Measurements from ENCODE around the gene HJURP. TPM values are rescaled to one million over a fixed set of nuclear protein-coding genes. Genes with fewer than 3 reads are reported as not detected.
"Not testable (repeated sequence)": the region's sequence is repeated elsewhere in the genome, so short reads cannot be mapped to it uniquely, and the experiment has no call there.

The HJURP gene
- polyA plus RNA-seq, 3 donors = not detected

GRCh38 chr2:233892793-233893192 is 38.5 kb upstream of the HJURP start:
- Mint-ChIP-seq H3K27me3 (ENCODE audit: low read depth in 3 of 3) (peaks cover 5 to 19% (median 14%) of the 10 kb centered on the region in 3 donors), H3K9me3 (peaks cover 0 to 1% (median 0%) of the 10 kb centered on the region in 7 donors), H3K36me3 (no peaks in the 10 kb centered on the region), H3K4me3 (no peak overlapping the region), H3K27ac (no peak overlapping the region), H3K4me1 (no peaks in the 10 kb centered on the region)
- Histone ChIP-seq H3K4me3 (replicated peaks in 1 of 3; ENCODE audit: low read depth in 2 of 3, low read length in 3 of 3) (no peak overlapping the region), H3K79me2 (ENCODE audit: insufficient read depth, low read length) (no peaks in the 10 kb centered on the region), H2AFZ (ENCODE audit: insufficient read depth, low read depth, low read length, poor library complexity, severe bottlenecking) (no peak overlapping the region), H4K20me1 (ENCODE audit: insufficient read depth, low read length) (no peaks in the 10 kb centered on the region), H3K9me3 (replicated peaks in 1 of 2; ENCODE audit: control insufficient read depth in 1 of 2, insufficient read depth in 1 of 2, low read length in 2 of 2) (no peaks in the 10 kb centered on the region), H3K4me2 (replicated peaks; ENCODE audit: extremely low read depth, low read length, poor library complexity, severe bottlenecking) (no peak overlapping the region), H3K27ac (ENCODE audit: low read depth in 1 of 2, low read length in 2 of 2) (no peak overlapping the region), H3K27me3 (ENCODE audit: control insufficient read depth in 2 of 2, insufficient read depth in 2 of 2, low read length in 2 of 2) (no peaks in the 10 kb centered on the region), H3K9ac (ENCODE audit: insufficient read depth, low read length, poor library complexity, severe bottlenecking) (no peak overlapping the region), H3K36me3 (replicated peaks in 1 of 2; ENCODE audit: control insufficient read depth in 1 of 2, insufficient read depth in 2 of 2, low read length in 2 of 2) (no peaks in the 10 kb centered on the region), H3K4me1 (ENCODE audit: control insufficient read depth in 1 of 2, insufficient read depth in 2 of 2, low read length in 2 of 2) (no peaks in the 10 kb centered on the region)
- intact Hi-C loops (cut with micrococcal nuclease) = no loop called here
- WGBS (ENCODE audit: insufficient coverage) = 100% methylated on average over 2 of the region's 2 CpGs
- TF ChIP-seq CTCF (IDR thresholded peaks at IDR 0.05) = no peak
- no peak for DNase-seq

- peaks cover 4 to 5% of the 10 kb centered on the region in 2 donors for H3K27me3 ChIP-seq (ENCODE audit: control insufficient read depth in 2 of 2, insufficient read depth in 2 of 2, low read length in 2 of 2)
- peaks cover 4 to 12% of the 10 kb centered on the region in 2 donors for H3K9me3 ChIP-seq (replicated peaks in 1 of 2; ENCODE audit: control insufficient read depth in 1 of 2, insufficient read depth in 1 of 2, low read length in 2 of 2)
- Mint-ChIP-seq H3K9me3 (peaks cover 12 to 33% (median 26%) of the 10 kb centered on the region in 7 donors), H3K27ac (no peak overlapping the region), H3K27me3 (ENCODE audit: low read depth in 3 of 3) (peaks cover 1 to 16% (median 9%) of the 10 kb centered on the region in 3 donors), H3K4me1 (no peaks in the 10 kb centered on the region), H3K4me3 (no peak overlapping the region), H3K36me3 (no peaks in the 10 kb centered on the region)
- H3K36me3 ChIP-seq (replicated peaks in 1 of 2; ENCODE audit: control insufficient read depth in 1 of 2, insufficient read depth in 2 of 2, low read length in 2 of 2) = no peaks in the 10 kb centered on the region
- no peak for TF ChIP-seq CTCF (IDR thresholded peaks at IDR 0.05)
- H4K20me1 ChIP-seq (ENCODE audit: insufficient read depth, low read length) = no peaks in the 10 kb centered on the region
- H3K27ac ChIP-seq (ENCODE audit: low read depth in 1 of 2, low read length in 2 of 2) = no peak overlapping the region
- no peak overlapping the region for H3K4me3 ChIP-seq (replicated peaks in 1 of 3; ENCODE audit: low read depth in 2 of 3, low read length in 3 of 3)
- H2AFZ ChIP-seq (ENCODE audit: insufficient read depth, low read depth, low read length, poor library complexity, severe bottlenecking) = no peak overlapping the region
- DNase-seq = no peak
- no peaks in the 10 kb centered on the region for H3K79me2 ChIP-seq (ENCODE audit: insufficient read depth, low read length)
- no peak overlapping the region for H3K9ac ChIP-seq (ENCODE audit: insufficient read depth, low read length, poor library complexity, severe bottlenecking)
- intact Hi-C loops (cut with micrococcal nuclease) = no loop called here
- H3K4me1 ChIP-seq (ENCODE audit: control insufficient read depth in 1 of 2, insufficient read depth in 2 of 2, low read length in 2 of 2) = no peaks in the 10 kb centered on the region
- H3K4me2 ChIP-seq (replicated peaks; ENCODE audit: extremely low read depth, low read length, poor library complexity, severe bottlenecking) = no peak overlapping the region
Measured at GRCh38 chr2:233882353-233882752, 28.0 kb upstream of the HJURP start.

GRCh38 chr2:233872125-233872524 is 17.8 kb upstream of the HJURP start:
- H3K9ac ChIP-seq (ENCODE audit: insufficient read depth, low read length, poor library complexity, severe bottlenecking); H3K36me3 Mint-ChIP-seq; H3K4me3 Mint-ChIP-seq; H3K4me3 ChIP-seq (replicated peaks in 1 of 3; ENCODE audit: low read depth in 2 of 3, low read length in 3 of 3); H3K4me2 ChIP-seq (replicated peaks; ENCODE audit: extremely low read depth, low read length, poor library complexity, severe bottlenecking); intact Hi-C loops (cut with micrococcal nuclease); H2AFZ ChIP-seq (ENCODE audit: insufficient read depth, low read depth, low read length, poor library complexity, severe bottlenecking); H3K27me3 ChIP-seq (ENCODE audit: control insufficient read depth in 2 of 2, insufficient read depth in 2 of 2, low read length in 2 of 2); H3K36me3 ChIP-seq (replicated peaks in 1 of 2; ENCODE audit: control insufficient read depth in 1 of 2, insufficient read depth in 2 of 2, low read length in 2 of 2); H3K9me3 ChIP-seq (replicated peaks in 1 of 2; ENCODE audit: control insufficient read depth in 1 of 2, insufficient read depth in 1 of 2, low read length in 2 of 2); H3K79me2 ChIP-seq (ENCODE audit: insufficient read depth, low read length); H4K20me1 ChIP-seq (ENCODE audit: insufficient read depth, low read length); H3K27ac ChIP-seq (ENCODE audit: low read depth in 1 of 2, low read length in 2 of 2): not testable (repeated sequence)
- Mint-ChIP-seq H3K27me3 (ENCODE audit: low read depth in 3 of 3) (peaks cover 15 to 27% (median 23%) of the 10 kb centered on the region in 3 donors), H3K4me1 (peaks cover 15% of the 10 kb centered on the region), H3K9me3 (peaks cover 4 to 21% (median 14%) of the 10 kb centered on the region in 7 donors), H3K27ac (peak overlapping the region in 2 of 7 donors; percentile 57 to 61)
- peak in 2 of 3 donors; percentile 17 to 32 for DNase-seq
- H3K4me1 ChIP-seq (ENCODE audit: control insufficient read depth in 1 of 2, insufficient read depth in 2 of 2, low read length in 2 of 2) = peaks cover 4 to 13% of the 10 kb centered on the region in 2 donors
- WGBS (ENCODE audit: insufficient coverage) = 0% methylated on average over 1 of the region's 2 CpGs
